ENCODE measurements around the gene SIDT2.

The SIDT2 gene

GRCh38 chr11:117219455-117219854, 40.9 kb downstream of the SIDT2 start:
- no peak for DNase-seq (ENCODE audit: low read depth, low spot score)
- TF ChIP-seq, protein P1, sequence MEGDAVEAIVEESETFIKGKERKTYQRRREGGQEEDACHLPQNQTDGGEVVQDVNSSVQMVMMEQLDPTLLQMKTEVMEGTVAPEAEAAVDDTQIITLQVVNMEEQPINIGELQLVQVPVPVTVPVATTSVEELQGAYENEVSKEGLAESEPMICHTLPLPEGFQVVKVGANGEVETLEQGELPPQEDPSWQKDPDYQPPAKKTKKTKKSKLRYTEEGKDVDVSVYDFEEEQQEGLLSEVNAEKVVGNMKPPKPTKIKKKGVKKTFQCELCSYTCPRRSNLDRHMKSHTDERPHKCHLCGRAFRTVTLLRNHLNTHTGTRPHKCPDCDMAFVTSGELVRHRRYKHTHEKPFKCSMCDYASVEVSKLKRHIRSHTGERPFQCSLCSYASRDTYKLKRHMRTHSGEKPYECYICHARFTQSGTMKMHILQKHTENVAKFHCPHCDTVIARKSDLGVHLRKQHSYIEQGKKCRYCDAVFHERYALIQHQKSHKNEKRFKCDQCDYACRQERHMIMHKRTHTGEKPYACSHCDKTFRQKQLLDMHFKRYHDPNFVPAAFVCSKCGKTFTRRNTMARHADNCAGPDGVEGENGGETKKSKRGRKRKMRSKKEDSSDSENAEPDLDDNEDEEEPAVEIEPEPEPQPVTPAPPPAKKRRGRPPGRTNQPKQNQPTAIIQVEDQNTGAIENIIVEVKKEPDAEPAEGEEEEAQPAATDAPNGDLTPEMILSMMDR (IDR thresholded peaks at IDR 0.05; ENCODE audit: insufficient read depth, low read length, missing control alignments) = no peak
- CTCF ChIA-PET = interaction anchor here (1.0 to 15.2 kb wide), 3 partner anchors 10 to 47 kb away, joined by 3 to 191 read pairs (median 4); partner anchors contain the start of genes PCSK7 and RNF214
- no peak overlapping the region for H3K4me3 ChIP-seq (ENCODE audit: low read depth, low read length)
- POLR2A ChIA-PET = no interaction called here

DNA sequence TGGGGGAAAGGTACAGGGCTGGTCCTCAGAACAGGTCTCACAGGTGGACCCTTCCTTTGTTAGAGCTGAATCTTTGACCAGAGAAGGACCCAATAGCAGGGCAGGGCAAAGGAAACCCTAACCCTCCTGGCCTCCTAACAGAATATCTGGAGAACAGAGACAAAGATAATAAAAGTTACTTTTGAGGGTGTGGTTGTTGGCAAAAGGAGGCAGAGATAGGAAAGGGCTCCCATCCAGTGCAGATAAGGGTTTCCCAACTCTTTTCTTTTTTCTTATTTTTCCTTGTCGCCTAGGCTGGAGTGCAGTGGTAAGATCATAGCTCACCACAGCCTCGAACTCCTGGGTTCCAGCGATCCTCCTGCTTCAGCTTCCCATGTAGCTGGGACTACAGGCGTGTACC, 41.5 kb downstream of the SIDT2 start:
- ChIA-PET POLR2A (interaction anchor here (1.2 kb wide), 1 partner anchor 11 kb away, joined by 4 read pairs; no protein-coding TSS in a partner anchor), CTCF (interaction anchor here (1.0 to 15.2 kb wide), 4 partner anchors 10 to 48 kb away, joined by 3 to 191 read pairs (median 13); partner anchors contain the start of genes PCSK7 and RNF214)
- TF ChIP-seq, protein P1 (IDR thresholded peaks at IDR 0.05; ENCODE audit: insufficient read depth, low read length, missing control alignments) = no peak
- no peak for DNase-seq (ENCODE audit: low read depth, low spot score)
- no peak overlapping the region for H3K4me3 ChIP-seq (ENCODE audit: low read depth, low read length)

- no peak for DNase-seq (ENCODE audit: low read depth, low spot score)
- TF ChIP-seq, protein P1 (IDR thresholded peaks at IDR 0.05; ENCODE audit: insufficient read depth, low read length, missing control alignments) = no peak
- H3K4me3 ChIP-seq (ENCODE audit: low read depth, low read length) = no peak overlapping the region
- CTCF ChIA-PET = interaction anchor here (1.5 to 15.2 kb wide), 4 partner anchors 9 to 489 kb away, joined by 6 to 191 read pairs (median 13); partner anchors contain the start of genes PCSK7 and RNF214
- POLR2A ChIA-PET = interaction anchor here (0.5 to 2.4 kb wide), 4 partner anchors 10 to 482 kb away, joined by 3 to 16 read pairs (median 4); partner anchors contain the start of gene TAGLN
Measured at GRCh38 chr11:117220568-117220967, 42.0 kb downstream of the SIDT2 start.

DNA sequence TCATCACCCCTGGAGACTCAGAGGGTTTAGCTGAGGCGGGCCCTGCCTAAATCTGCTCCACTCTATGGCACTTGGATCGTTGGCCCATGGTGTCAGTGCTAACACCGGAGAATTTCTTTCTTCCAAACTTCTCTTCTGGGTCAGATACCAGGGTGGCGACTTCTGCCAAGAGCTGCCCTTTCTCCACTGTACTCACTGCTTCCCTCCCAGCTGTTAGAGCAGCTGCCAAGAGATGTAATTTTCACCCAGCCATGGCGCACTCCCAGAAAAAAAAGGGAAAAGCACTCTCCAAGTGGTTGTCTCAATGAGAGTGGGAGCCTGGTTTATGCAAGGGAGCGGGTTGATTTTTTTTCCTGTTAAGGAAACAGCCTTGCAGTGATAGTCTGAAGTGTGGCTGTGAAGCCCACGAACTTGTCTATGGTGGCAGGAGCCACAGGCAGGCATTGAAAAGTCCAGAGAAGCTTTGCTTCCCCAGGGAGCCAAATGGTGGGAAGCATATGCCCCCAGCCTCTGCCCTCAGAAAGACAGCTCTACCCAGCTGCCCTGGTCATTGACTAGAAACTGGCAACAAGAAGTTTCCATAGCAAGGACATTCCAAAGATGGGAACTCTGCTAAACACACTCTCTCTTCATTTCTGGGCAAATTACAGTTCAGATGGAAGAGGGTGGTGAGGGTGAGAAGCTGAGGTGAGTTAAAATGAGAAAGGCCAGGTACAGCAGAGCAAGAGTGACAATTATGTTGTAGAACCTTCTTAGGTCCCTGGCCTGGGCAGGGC, 42.6 kb downstream of the SIDT2 start:
- POLR2A ChIA-PET = interaction anchor here (0.5 to 2.4 kb wide), 12 partner anchors 8 to 483 kb away, joined by 3 to 16 read pairs (median 4); partner anchors contain the start of genes CEP164, PAFAH1B2, SIDT2 and TAGLN
- TF ChIP-seq, protein P1 (IDR thresholded peaks at IDR 0.05; ENCODE audit: insufficient read depth, low read length, missing control alignments) = no peak
- no peak for DNase-seq (ENCODE audit: low read depth, low spot score)
- CTCF ChIA-PET = interaction anchor here (0.9 to 15.2 kb wide), 10 partner anchors 9 to 489 kb away, joined by 3 to 191 read pairs (median 5); partner anchors contain the start of genes APOA5, PCSK7, RNF214 and ZPR1
- no peak overlapping the region for H3K4me3 ChIP-seq (ENCODE audit: low read depth, low read length)

GRCh38 chr11:117221775-117222517, 43.4 kb downstream of the SIDT2 start:
- no peak overlapping the region for H3K4me3 ChIP-seq (ENCODE audit: low read depth, low read length)
- ChIA-PET CTCF (interaction anchor here (0.9 to 15.2 kb wide), 15 partner anchors 8 to 490 kb away, joined by 3 to 191 read pairs (median 3); partner anchors contain the start of genes APOA5, PCSK7, RNF214 and ZPR1), POLR2A (interaction anchor here (0.7 to 2.4 kb wide), 12 partner anchors 9 to 106 kb away, joined by 3 to 16 read pairs (median 4); partner anchors contain the start of genes CEP164, PAFAH1B2, SIDT2 and TAGLN)
- TF ChIP-seq, protein P1 (IDR thresholded peaks at IDR 0.05; ENCODE audit: insufficient read depth, low read length, missing control alignments) = no peak
- DNase-seq (ENCODE audit: low read depth, low spot score) = no peak

Measured in AG04449 (cell line).